ENCODE results near the gene TMPRSS6.

Gene TMPRSS6

DNA sequence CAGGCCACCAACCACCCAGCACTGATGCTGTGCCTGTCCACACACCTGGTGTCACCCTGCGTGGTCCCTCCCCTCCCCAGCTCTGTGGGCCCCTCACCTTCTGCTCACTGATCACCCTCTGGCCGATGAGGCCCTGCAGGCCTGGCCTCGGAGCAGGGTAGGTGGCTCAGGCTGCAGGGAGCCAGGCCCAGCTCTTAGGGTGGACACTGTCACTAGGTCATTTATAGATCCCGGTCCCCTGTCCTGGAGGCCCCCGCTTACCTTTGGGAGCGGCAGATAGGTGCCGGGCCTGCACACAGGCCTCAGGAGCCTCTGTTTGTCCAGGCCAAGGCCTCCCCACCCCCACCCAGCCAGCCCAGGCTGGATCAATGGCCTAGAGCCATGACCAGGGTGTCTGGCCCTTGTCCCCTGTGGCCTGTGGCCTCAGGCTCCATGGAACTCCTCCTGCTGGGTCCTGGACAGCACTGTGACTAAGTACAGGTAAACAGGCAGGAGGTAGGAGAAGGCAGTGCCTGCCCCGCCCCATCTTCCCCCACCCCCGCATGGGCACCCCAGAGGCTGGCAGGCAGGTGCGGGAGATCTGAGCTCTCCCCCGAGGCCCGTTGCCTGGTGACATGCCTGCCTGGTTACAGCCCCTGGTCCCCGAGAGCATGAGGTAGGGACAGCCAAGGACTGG lies at the start of gene TMPRSS6:
TMPRSS6 (minus strand) TSS at position 472 of the 676 bp plus-strand sequence. CDS start 6,296 bp downstream, outside the sequence.
- no peak for DNase-seq

DNA sequence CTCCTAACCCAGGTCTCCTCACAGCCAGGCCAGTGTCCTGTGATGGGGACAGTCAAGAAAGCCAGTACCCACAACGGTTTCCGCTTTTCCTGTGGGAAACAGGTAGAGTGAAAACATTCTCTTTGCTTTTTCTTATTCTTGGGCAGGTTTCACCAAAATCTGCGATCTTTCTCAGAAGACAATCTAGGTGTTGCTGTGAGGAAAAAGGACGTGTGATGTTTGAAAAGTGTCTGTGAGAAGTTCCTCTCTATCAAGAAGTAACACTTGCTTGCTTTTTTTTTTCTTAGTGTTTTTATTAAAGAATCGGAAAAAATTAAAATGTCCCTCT lies 49.4 kb upstream of the TMPRSS6 start:
- DNase-seq = no peak

GRCh38 chr22:37157516-37158285 lies 48.2 kb upstream of the TMPRSS6 start:
- DNase-seq = peak; percentile 41

DNA sequence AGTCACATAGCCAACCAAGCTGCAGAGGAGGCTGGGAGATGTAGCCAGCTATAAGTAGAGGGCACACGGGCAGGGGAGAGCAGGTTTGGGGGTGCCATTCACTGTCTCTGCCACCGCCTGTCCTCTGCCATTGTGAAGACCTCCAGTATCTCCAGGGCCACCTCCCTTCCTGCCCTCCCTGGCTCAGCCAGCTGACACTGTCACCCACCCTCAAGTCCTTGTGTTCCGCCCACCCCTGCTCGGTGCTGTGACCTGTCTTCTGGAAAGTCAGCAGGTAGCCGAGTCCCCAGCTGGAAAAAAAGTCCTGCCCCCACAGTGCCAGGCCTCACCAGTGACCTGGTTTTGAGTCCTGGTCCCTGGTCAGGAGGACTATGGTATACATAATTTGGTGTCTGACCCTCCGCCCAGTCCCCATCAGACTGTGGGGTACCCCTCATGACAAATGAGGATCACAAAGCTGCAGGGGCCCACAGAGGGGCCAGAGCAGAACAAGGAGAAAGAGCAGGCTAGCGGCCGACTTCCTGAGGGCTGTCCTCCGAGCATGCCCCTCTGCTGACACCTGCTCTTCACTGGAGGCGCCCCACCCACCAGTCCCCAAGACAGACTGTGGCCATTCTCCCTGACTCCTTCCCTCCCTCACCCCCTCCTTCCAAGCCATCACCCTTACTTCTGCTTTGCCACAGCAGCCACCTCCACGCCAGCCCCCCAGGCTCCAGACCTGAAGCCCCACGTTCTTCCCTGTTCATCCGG lies 47.3 kb upstream of the TMPRSS6 start:
- no peak for DNase-seq

DNA sequence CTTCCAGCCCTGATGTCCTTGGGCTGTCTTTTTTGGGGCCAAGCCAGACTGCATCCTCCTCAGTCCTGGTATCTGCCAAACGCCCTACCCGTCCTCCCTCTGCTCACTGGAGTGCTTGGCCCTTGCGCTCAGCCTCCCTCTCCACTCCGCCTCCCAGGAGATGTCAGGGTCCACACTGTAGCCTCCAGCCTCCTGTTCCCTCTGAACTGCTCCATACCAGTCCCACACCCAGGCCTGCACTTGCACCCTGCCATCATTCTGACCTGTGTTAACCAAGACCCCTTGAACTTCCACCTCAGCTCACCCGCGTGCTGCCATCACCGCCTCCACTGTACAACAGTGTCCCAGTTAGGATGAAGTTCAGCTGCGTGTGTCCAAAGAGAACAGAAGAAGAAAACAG lies 46.5 kb upstream of the TMPRSS6 start:
- DNase-seq = no peak

- peak; percentile 33 for DNase-seq
Observed at GRCh38 chr22:37154925-37155712, 45.6 kb upstream of the TMPRSS6 start.

- DNase-seq = no peak
Observed at GRCh38 chr22:37153901-37154300, 44.4 kb upstream of the TMPRSS6 start.

DNA sequence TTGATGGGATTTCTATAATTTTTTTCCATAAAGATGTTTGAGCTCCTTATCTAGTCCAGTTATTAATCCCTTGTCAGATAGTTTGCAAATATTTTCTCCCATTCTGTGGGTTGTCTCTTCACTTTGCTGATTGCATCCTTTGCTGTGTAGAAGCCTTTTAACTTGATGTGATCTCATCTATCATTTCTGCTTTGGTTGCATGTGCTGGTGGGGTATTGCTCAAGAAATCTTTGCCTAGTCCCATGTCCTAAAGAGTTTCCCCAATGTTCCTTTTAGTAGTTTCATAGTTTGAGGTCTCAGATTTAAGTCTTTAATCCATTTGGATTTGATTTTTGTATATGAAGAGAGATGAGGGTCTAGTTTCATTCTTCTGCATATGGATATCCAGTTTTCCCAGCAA lies 41.9 kb upstream of the TMPRSS6 start:
- no peak for DNase-seq

DNA sequence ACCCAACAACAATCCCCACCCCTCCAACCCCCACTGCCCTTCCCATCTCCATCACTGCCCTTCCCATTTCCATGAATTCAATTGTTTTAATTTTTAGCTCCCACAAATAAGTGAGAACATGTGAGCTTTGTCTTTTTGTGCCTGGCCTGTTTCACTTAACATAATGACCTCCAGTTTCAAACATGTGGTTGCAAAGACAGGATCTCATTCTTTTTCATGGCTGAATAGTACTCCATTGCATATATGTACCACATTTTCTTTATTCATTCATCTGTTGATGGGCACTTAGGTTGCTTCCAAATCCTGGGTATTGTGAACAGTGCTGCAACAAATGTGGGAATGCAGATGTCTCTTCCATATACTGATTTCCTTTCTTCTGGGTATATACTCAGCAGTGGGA lies 41.2 kb upstream of the TMPRSS6 start:
- no peak for DNase-seq

DNA sequence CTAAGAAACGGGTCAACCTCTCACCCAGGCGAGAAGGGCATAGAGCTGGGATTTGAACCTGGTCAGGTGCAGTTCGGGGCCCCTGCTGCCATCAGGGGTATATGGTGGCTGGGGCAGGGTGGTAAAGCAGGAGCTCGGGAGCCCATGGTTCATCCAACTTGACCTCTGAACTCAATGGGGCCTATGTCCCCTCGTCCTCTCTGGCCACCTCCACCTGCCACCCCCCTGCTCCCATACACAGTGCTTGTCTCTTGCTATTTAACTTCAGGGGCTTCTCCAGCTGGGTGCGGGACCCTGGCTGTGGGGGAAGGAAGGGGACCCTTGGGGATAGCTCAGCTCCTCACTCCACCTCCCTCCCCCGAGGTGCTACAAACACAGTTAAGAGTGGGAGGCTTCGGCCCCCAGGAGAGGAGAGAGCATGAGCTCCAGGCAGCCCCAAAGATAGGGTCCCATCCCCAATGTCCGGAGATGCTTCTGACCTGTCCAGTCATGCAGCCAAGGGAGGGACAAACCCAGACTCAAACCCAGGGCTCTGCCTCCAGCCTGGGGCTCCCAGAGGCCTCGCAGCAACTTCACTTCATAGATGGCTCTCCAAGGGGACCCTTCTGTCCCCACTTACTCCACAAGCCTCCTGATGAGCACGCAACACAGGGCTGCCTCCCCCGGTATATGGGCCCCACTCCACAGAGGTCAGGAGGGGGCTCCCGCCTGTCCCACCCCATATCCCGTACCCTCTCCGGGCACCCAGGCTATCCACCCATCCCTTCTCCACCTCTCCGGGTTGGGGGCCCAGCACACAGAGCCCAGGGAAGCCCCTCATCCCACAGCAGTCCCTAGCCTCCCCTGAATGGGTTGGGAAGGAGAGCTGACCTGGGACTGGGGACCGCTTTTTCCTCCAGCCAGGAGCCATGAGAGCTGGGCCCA lies 39.5 kb upstream of the TMPRSS6 start:
- no peak for DNase-seq

- DNase-seq = no peak
Observed at GRCh38 chr22:37148031-37148651, 38.6 kb upstream of the TMPRSS6 start.

- no peak for DNase-seq
Observed at GRCh38 chr22:37147186-37147990, 37.9 kb upstream of the TMPRSS6 start.

GRCh38 chr22:37146507-37147180 lies 37.1 kb upstream of the TMPRSS6 start:
- DNase-seq = no peak

DNA sequence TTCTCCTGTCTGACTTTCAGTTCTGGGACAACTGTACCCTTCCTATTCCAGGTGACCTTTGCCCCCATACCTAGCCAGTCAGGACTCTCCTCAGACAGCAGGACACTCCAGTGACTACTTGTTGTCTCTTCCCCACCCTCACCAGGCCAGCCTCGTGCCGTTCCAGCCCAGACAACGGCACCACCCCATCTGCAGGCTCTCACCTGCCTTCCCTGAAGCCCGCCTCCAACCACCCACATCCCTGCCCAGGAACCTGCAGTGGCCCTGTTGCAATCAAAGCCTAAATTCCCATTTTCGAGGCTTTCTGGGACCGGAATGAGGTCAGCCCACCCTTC lies 36.5 kb upstream of the TMPRSS6 start:
- DNase-seq = no peak

DNA sequence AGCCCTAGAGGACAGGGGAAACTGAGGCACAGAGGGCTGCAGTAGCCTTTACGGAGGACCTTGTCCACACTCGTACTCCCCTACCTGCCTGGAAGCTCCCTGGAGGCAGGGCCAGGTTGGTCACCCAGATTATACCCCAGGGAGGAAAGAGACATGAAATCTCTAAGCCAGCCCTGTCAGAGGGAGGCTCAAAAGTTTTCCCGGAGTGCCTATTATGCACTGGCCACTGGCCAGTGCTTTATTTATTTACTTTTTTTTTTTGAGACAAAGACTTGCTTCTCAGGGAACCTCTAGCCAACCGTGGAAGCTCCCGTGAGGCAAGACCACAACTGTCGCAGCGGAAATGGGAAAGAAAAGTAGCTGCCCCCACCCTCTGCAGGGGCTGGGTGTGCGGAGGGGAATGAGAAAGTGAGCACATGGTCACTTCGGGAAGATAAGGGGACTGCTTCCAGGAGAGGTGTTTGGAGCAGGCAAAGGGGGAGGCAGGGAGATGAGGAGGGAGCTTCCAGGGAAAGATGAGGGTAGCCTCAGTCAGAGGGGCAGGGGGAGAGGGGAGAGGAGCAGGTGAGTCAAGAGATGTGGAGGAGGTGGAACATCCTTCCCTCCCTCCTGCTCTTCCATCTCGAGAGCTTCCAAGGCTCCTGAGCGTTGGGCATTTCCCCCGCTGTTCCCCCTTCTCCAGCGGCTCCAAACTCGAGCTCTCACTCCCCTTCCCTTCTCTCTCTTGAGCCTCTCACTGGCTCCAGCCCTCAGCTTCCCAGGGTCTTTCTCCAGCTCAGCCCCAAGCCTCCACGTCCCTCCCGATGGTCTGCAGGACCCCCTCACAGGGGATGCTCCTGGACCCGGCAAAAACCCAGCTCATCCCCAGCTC lies 35.9 kb upstream of the TMPRSS6 start:
- DNase-seq = no peak

DNA sequence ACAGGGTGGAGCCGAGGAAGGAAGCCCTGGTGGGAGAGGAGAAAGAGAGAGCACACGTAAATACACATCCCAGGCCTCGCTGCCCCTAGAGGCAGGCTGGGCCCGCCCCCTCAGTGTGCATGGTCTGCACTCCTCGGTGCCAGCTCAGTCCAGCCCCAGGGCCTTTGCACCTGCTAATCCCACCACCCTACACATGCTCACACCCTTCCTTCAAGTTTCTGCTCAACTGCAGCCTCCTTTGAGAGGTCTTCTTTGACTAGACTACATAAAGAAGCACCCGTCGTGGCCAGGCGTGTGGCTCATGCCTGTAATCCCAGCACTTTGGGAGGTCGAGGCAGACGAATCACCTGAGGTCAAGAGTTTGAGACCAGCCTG lies 34.7 kb upstream of the TMPRSS6 start:
- DNase-seq = no peak

DNA sequence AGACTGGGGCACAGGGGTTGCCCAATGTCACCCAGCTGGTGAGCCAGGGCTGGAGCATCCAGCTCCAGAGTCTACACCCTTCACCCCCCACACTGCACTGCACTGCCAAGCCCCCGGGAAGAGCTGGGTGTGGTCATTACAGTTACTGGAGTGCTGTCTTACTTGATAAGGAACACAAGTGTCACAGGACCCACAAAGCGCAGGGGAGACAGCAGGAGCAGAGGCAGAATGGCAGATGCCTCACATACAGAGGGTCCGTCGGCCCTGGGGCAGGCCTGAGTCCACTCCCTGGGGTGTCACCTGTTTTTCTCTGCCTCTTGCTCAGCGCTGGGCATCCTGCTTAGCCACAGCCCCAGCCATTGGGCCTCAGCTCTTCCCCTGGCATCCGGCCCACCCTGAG lies 32.5 kb upstream of the TMPRSS6 start:
- DNase-seq = no peak

DNA sequence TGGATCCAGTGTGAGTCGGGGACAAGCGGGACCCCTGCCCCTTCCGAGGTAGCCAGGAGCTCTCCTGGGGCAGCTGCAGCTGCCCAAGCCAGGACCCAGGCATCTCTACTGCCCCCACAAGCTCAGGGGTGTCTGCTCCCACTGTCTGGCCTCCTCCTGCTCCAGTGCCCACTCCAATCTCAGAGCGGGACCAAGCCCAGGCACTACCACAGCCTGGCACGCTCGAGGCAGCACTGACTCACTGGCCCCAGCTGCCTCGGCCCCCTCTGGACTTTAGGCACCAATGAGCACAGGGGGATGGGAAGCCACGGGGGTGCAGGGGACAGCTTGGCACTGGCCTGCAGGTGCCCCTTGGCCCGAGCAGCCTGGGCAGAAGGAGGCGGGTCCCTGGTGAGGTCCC lies 32.0 kb upstream of the TMPRSS6 start:
- no peak for DNase-seq

- no peak for DNase-seq
Observed at GRCh38 chr22:37140686-37141323, 31.3 kb upstream of the TMPRSS6 start.

Data from EL (cell line).